GM18519 (cell line): ENCODE data around the gene NOL4.

Source experiments
- ATAC-seq: cut with Tn5 transposase; IDR thresholded peaks from one replicate; pipeline ENCODE4 v1.9.1; 2021; ENCODE audit warnings: mild to moderate bottlenecking, moderate library complexity; ENCODE audit not compliant: unreplicated experiment, low FRiP score

Gene NOL4

DNA sequence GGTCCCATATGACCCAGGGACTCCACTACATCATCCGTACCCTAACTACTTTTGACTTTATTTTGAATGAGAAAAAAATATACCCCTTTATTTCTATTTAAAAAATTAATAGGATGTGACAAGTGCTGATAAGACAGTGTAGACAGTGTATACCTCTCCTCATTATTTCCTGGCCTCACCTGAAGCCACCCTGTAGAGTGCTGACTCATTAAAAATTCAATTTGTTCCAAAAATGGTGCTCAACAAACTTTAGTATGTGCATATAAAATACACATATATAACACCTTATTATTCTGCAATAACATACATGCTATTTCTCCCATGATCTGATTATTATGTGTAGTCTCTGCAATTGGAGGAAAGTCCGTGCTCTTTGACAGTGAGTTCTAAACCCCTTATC lies 20.8 kb downstream of the NOL4 start:
- no peak for ATAC-seq

DNA sequence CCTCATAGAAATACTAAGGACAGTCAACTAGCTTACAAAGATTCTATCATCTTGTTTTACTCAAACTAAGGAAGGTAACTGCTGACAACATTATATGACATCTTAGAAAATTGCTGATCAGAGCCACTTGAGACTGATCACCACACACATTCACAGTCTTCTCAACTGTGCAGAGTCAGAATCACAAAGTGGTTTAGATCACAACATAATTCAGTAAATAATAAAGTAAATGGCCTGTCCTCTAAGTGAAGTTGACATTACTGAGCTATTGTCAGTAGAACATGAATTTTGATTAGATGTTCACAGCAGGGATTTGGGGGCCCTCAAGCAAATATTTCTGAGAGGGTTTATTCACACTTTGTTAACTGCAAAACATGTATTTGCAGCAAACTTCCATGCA lies 28.5 kb downstream of the NOL4 start:
- ATAC-seq: no peak

DNA sequence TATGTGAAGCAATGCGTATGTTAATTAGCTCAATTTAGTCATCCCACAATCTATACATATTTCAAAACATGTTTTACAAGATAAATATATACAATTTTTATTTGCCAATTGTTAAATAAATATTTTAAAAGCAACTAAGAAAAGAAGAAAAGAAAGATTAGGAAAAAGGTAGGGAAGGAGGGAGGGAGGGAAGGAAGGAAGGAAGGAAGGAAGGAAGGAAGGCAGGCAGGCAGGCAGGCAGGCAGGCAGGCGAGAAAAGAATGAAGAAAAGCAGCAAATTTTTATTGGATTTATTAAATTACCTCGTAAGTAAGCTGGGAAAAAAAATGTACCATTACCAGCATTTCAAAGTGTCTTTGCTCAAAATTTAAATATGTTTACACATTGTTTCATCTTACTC lies 30.5 kb downstream of the NOL4 start:
- ATAC-seq: no peak

- ATAC-seq: no peak
Measured at GRCh38 chr18:34189656-34190435, 34.9 kb downstream of the NOL4 start.
